ENCODE results near the gene ARHGEF33.

DNA sequence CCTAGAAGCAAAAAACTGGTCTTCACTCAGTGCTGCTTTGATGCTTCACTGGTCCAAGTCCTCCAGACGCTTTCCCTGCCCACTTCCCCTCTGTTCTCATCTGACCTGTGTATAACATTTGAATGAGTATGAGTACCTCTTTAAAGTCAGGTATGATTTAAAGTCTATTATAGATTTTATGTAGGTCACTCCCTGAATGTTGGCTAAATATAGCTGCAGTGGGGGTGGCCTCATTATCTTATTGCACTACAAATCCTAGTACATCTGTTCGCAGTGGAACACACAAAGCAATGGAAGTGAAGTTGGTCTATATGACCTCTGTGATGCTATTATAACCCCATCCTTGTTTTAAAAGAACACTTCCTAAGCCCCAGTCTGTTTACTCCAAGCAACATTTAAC lies 33.2 kb downstream of the ARHGEF33 start:
- TF ChIP-seq, protein P1, sequence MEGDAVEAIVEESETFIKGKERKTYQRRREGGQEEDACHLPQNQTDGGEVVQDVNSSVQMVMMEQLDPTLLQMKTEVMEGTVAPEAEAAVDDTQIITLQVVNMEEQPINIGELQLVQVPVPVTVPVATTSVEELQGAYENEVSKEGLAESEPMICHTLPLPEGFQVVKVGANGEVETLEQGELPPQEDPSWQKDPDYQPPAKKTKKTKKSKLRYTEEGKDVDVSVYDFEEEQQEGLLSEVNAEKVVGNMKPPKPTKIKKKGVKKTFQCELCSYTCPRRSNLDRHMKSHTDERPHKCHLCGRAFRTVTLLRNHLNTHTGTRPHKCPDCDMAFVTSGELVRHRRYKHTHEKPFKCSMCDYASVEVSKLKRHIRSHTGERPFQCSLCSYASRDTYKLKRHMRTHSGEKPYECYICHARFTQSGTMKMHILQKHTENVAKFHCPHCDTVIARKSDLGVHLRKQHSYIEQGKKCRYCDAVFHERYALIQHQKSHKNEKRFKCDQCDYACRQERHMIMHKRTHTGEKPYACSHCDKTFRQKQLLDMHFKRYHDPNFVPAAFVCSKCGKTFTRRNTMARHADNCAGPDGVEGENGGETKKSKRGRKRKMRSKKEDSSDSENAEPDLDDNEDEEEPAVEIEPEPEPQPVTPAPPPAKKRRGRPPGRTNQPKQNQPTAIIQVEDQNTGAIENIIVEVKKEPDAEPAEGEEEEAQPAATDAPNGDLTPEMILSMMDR (IDR thresholded peaks at IDR 0.05; ENCODE audit: insufficient read depth, low read length, poor library complexity, severe bottlenecking): no peak
- TF ChIP-seq EZH2phosphoT487 (conservative IDR thresholded peaks at IDR 0.05; ENCODE audit: low read length): no peak
